A673 (cell line): ENCODE results near the gene DLX4.

Experiments
- EZH2 ChIP-seq: fragments of 200-600 bp; sonication (generic); IDR thresholded peaks from 2 replicates; pipeline ENCODE4 v1.6.1; 2017; ENCODE audit warnings: borderline replicate concordance, low read depth, mild to moderate bottlenecking, mixed read lengths, antibody characterized with exemption, low read length; ENCODE audit not compliant: poor library complexity, severe bottlenecking
- TF ChIP-seq, protein P1 (sequence below): fragments of 300-800, 200-600 bp; sonication (generic); conservative IDR thresholded peaks from 2 replicates; pipeline ENCODE4 v1.5.1; 2017; ENCODE audit warnings: low read depth, mild to moderate bottlenecking, antibody characterized with exemption, low read length, moderate library complexity, mixed read lengths

DNA sequence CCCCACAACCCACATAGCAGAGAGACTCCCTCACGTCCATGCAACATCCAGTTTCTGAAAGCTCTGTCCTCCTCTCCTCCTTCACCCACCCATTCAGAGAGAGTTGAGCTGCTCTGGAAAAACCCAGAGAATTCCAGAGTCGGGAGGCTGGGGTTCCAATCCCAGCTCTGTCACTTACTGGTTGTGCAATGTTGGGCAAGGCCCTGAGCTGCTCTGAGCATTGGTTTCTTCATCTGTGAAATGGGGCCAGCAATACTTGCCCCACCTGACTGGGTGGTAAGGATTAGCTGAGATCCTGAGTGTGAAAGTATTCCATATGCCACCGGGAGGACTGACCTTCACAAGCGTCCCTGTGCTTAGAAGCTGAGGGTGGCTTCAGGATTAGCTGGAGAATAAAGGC lies 12.2 kb upstream of the DLX4 start:
- TF ChIP-seq, protein P1, sequence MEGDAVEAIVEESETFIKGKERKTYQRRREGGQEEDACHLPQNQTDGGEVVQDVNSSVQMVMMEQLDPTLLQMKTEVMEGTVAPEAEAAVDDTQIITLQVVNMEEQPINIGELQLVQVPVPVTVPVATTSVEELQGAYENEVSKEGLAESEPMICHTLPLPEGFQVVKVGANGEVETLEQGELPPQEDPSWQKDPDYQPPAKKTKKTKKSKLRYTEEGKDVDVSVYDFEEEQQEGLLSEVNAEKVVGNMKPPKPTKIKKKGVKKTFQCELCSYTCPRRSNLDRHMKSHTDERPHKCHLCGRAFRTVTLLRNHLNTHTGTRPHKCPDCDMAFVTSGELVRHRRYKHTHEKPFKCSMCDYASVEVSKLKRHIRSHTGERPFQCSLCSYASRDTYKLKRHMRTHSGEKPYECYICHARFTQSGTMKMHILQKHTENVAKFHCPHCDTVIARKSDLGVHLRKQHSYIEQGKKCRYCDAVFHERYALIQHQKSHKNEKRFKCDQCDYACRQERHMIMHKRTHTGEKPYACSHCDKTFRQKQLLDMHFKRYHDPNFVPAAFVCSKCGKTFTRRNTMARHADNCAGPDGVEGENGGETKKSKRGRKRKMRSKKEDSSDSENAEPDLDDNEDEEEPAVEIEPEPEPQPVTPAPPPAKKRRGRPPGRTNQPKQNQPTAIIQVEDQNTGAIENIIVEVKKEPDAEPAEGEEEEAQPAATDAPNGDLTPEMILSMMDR = no peak
- TF ChIP-seq EZH2 = no peak
